HepG2 (cell line): ENCODE measurements around the gene HSPA1L. TPM values are rescaled to one million over a fixed set of nuclear protein-coding genes. Genes with fewer than 3 reads are reported as not detected.
A peak's percentile ranks its signal among the peaks of the same experiment; 100 is the strongest.

Experiments
- FOXP4 ChIP-seq: sonication (generic); formaldehyde crosslinking; IDR thresholded peaks from 2 replicates; pipeline ENCODE4 v1.4.0; 2020; ENCODE audit warnings: missing genetic modification reagents
- HMG20A ChIP-seq: IDR thresholded peaks from 2 replicates; pipeline ENCODE4 v1.6.1; 2016; ENCODE audit warnings: borderline replicate concordance
- HNF4A ChIP-seq: sonication (generic); formaldehyde crosslinking; IDR thresholded peaks from 2 replicates; pipeline ENCODE4 v1.4.0; 2020; ENCODE audit warnings: missing genetic modification reagents
- HOMEZ ChIP-seq: IDR thresholded peaks from 2 replicates; pipeline ENCODE4 v1.6.1; 2016; ENCODE audit warnings: low read depth
- ISL2 ChIP-seq: sonication (generic); formaldehyde crosslinking; IDR thresholded peaks from 2 replicates; pipeline ENCODE4 v1.5.0; 2020; ENCODE audit warnings: missing genetic modification reagents
- ZHX2 ChIP-seq, 2 experiments: sonication (generic) in 1 of 2; formaldehyde crosslinking in 1 of 2; IDR thresholded peaks; 2 replicates each; pipeline versions ENCODE4 v1.6.1 to v1.9.0; 2014 to 2022; ENCODE audit warnings: antibody characterized with exemption in 1 of 2, borderline replicate concordance in 1 of 2, inconsistent platforms in 1 of 2, low read depth in 1 of 2, missing genetic modification reagents in 1 of 2
- ZNF235 ChIP-seq: sonication (generic); formaldehyde crosslinking; IDR thresholded peaks from 2 replicates; pipeline ENCODE4 v1.8.1; 2023; ENCODE audit warnings: mild to moderate bottlenecking, missing genetic modification reagents, borderline replicate concordance
- polyA plus RNA-seq, 8 experiments: library from polyadenylated mRNA; depleted of rRNA in 3 of 8; stranded (reverse) in 7 of 8; unstranded in 1 of 8; fragments of >200 nt; fragmentation: Illumina TruSeq in 4 of 8; extraction: Trizol in 4 of 8; gene quantifications; 2 replicates each; pipeline versions ENCODE4 v1.2.1 to v1.2.3, GENCODE V29; 2011 to 2016; ENCODE audit warnings: low read depth in 4 of 8, missing spikeins in 1 of 8, mixed read lengths in 1 of 8; ENCODE audit not compliant: insufficient read depth in 1 of 8
- total RNA-seq, 5 experiments: library from RNA; depleted of rRNA; stranded (reverse); fragments of >200 nt; fragmentation: Illumina TruSeq; extraction: Trizol; gene quantifications; 2 replicates each; pipeline ENCODE4 v1.2.3, GENCODE V29; 2016; ENCODE audit warnings: low read depth in 1 of 5
- TF ChIP-seq, protein P1 (sequence below): sonication (generic); formaldehyde crosslinking; IDR thresholded peaks from 2 replicates; pipeline ENCODE4 v1.5.0; 2020; ENCODE audit warnings: mild to moderate bottlenecking, missing genetic modification reagents
- TF ChIP-seq, protein P2 (sequence below): sonication (generic); formaldehyde crosslinking; IDR thresholded peaks from 2 replicates; pipeline ENCODE4 v1.4.0; 2020; ENCODE audit warnings: missing genetic modification reagents, mild to moderate bottlenecking, borderline replicate concordance

Gene HSPA1L
- total and polyA plus RNA-seq, 2 of the 13 experiments (the other 11 are each of a cell fraction or from before 2014, with no cell fraction given) = 0.55 to 1.0 TPM

- TF ChIP-seq HOMEZ (CRISPR knock-in tag) = 0 out of 2 replicates have a peak, but pooled peaks have one; percentile 7
- TF ChIP-seq FOXP4 (CRISPR knock-in tag) = peak; percentile 10; the same call in 1 of the 2 replicates
- no peak for TF ChIP-seq ZNF235 (CRISPR knock-in tag)
- peak; percentile 9; the same call in 1 of the 2 replicates for TF ChIP-seq HMG20A (CRISPR knock-in tag)
- no peak for TF ChIP-seq ISL2
- TF ChIP-seq, protein P1, sequence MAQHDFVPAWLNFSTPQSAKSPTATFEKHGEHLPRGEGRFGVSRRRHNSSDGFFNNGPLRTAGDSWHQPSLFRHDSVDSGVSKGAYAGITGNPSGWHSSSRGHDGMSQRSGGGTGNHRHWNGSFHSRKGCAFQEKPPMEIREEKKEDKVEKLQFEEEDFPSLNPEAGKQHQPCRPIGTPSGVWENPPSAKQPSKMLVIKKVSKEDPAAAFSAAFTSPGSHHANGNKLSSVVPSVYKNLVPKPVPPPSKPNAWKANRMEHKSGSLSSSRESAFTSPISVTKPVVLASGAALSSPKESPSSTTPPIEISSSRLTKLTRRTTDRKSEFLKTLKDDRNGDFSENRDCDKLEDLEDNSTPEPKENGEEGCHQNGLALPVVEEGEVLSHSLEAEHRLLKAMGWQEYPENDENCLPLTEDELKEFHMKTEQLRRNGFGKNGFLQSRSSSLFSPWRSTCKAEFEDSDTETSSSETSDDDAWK (CRISPR knock-in tag) = no peak
- TF ChIP-seq HNF4A (CRISPR knock-in tag) = peak; percentile 49
- TF ChIP-seq, protein P2, sequence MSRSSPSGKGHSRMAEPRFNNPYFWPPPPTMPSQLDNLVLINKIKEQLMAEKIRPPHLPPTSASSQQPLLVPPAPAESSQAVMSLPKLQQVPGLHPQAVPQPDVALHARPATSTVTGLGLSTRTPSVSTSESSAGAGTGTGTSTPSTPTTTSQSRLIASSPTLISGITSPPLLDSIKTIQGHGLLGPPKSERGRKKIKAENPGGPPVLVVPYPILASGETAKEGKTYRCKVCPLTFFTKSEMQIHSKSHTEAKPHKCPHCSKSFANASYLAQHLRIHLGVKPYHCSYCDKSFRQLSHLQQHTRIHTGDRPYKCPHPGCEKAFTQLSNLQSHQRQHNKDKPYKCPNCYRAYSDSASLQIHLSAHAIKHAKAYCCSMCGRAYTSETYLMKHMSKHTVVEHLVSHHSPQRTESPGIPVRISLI (CRISPR knock-in tag) = peak; percentile 43; the same call in 1 of the 2 replicates
- TF ChIP-seq ZHX2 (IDR thresholded peaks at IDR 0.05; ENCODE audit: low read depth) = no peak
- TF ChIP-seq ZHX2 (CRISPR knock-in tag; IDR thresholded peaks at IDR 0.05; ENCODE audit: borderline replicate concordance) = 0 out of 2 replicates have a peak, but pooled peaks have one; percentile 16
These were observed 4.8 kb upstream of the HSPA1L start (continued) for GRCh38 chr6:31819871-31820299.
